Immature natural killer cell (primary cell): ENCODE data around the gene IL4I1. TPM values are rescaled to one million over a fixed set of nuclear protein-coding genes. Genes with fewer than 3 reads are reported as not detected.
A peak's percentile ranks its signal among the peaks of the same experiment; 100 is the strongest.

Experiments used
- DNase-seq, 3 donors: peaks; one replicate each; pipeline ENCODE4 v3.0.0; 2022; ENCODE audit warnings: mixed read lengths in 1 of 3
- H3K27ac Mint-ChIP-seq, 6 donors: one replicate each; pipeline ENCODE4 v1.8.0; 2020; ENCODE audit warnings: mixed read lengths in 6 of 6, mild to moderate bottlenecking in 5 of 6, inconsistent platforms in 4 of 6, moderate library complexity in 3 of 6
- H3K27me3 Mint-ChIP-seq, 3 donors: one replicate each; pipeline ENCODE4 v1.8.0; 2020 to 2021; ENCODE audit warnings: low read depth in 3 of 3, mild to moderate bottlenecking in 3 of 3, mixed read lengths in 3 of 3, moderate library complexity in 3 of 3, inconsistent platforms in 1 of 3
- H3K36me3 Mint-ChIP-seq, 3 donors: one replicate each; pipeline ENCODE4 v1.8.0; 2020; ENCODE audit warnings: mixed read lengths in 3 of 3, inconsistent platforms in 2 of 3, mild to moderate bottlenecking in 2 of 3
- H3K4me1 Mint-ChIP-seq, 2 donors: one replicate each; pipeline ENCODE4 v1.8.0; 2020; ENCODE audit warnings: inconsistent platforms in 2 of 2, mild to moderate bottlenecking in 2 of 2, mixed read lengths in 2 of 2, moderate library complexity in 1 of 2
- H3K4me3 Mint-ChIP-seq, 5 donors: one replicate each; pipeline ENCODE4 v1.8.0; 2020; ENCODE audit warnings: mild to moderate bottlenecking in 5 of 5, mixed read lengths in 5 of 5, inconsistent platforms in 3 of 5, moderate library complexity in 3 of 5
- H3K9me3 Mint-ChIP-seq, 6 donors: one replicate each; pipeline ENCODE4 v1.8.0; 2020; ENCODE audit warnings: mild to moderate bottlenecking in 6 of 6, mixed read lengths in 6 of 6, inconsistent platforms in 4 of 6, moderate library complexity in 3 of 6
- polyA plus RNA-seq, 3 donors: library from polyadenylated mRNA; unstranded; fragments of 300-500 nt; fragmentation: Illumina TruSeq; gene quantifications; one replicate each; pipeline ENCODE4 v1.2.3, GENCODE V29; 2021

Gene IL4I1
- polyA plus RNA-seq, 3 donors from 2014 or later, result 0.27 to 0.40 TPM; not detected in 1

- Mint-ChIP-seq H3K36me3 (peaks cover 0 to 4% (median 4%) of the 10 kb centered on the region in 3 donors), H3K9me3 (no peaks in the 10 kb centered on the region), H3K4me3 (peak within 1 kb of the TSS in 1 of 5 donors; percentile 100), H3K27me3 (peaks cover 9 to 13% (median 10%) of the 10 kb centered on the region in 3 donors), H3K4me1 (peaks cover 56% of the 10 kb centered on the region in 2 donors), H3K27ac (peak within 1 kb of the TSS in 3 of 6 donors; percentile 90 to 99 (median 98))
- DNase-seq, result peak; percentile 89 to 92 (median 90)
Measured at GRCh38 chr19:49866933-49867782, 29.5 kb downstream of the IL4I1 start, which contains the start of gene PNKP. TSS of gene PNKP (minus strand) at chr19:49867576. CDS start at chr19:49867204, 372 bp downstream.

GRCh38 chr19:49864890-49865289 is 31.8 kb downstream of the IL4I1 start:
- Mint-ChIP-seq H3K4me1 (peaks cover 39 to 43% of the 10 kb centered on the region in 2 donors), H3K9me3 (no peaks in the 10 kb centered on the region), H3K27me3 (peaks cover 9 to 17% (median 11%) of the 10 kb centered on the region in 3 donors), H3K4me3 (peak overlapping the region in 1 of 5 donors; percentile 68), H3K27ac (no peak overlapping the region), H3K36me3 (peaks cover 0 to 4% (median 4%) of the 10 kb centered on the region in 3 donors)
- no peak for DNase-seq

DNA sequence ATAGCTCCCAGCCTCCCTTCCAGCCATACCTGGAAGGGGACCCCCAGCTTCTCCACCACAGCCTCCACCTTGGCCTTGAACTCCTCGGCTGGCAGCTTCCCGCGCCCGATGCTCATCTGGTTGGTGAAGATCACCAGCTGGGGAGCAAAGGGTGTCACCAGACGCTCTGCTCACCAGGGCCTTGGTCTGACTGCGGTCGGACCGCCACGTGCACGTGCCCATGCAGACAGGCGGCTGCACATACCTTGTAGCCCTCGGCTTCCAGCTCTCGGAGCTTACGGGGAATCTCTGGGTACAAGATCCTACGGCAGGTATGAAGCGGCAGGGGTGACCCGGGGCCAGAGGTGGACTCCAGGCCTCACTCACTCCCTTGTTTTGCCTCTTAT is 32.8 kb downstream of the IL4I1 start:
- Mint-ChIP-seq H3K36me3 (peaks cover 0 to 4% (median 4%) of the 10 kb centered on the region in 3 donors), H3K27ac (peak overlapping the region in 1 of 6 donors; percentile 34), H3K27me3 (peaks cover 9 to 17% (median 13%) of the 10 kb centered on the region in 3 donors), H3K9me3 (no peaks in the 10 kb centered on the region), H3K4me3 (peak overlapping the region in 1 of 5 donors; percentile 21), H3K4me1 (peaks cover 39 to 43% of the 10 kb centered on the region in 2 donors)
- no peak for DNase-seq

DNA sequence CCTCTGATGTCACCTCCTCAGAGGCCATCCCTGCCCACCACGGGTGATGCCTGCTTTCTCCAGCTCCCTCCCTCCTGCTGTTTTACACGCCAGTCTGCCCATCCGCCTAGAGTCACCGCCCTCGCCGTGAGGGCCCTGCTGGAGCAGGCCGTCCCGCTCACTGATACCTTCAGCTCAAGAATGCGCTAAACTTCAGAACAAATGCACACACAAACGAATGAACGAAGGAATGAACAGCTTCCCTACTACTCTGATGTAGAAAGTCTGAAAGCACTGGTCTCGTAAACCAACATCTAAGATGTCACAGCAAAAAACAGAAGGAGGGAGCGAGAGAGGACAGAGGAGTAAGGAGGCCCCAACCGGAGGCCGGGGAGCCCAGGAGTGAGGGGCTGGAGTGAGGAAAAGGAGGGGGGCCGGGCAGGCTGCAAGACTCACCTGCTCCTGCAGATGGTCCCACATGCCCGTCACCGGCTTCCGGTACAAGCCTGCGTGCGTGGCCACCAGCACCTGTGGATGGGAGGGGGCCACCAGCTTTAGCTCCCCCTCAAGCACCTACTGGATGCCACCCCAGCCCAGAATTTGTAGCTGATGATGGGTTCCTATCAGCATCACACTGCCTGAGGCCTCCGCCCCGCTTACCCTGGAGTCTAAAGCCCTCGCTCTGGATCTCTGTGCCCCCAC is 33.3 kb downstream of the IL4I1 start:
- Mint-ChIP-seq H3K9me3 (no peaks in the 10 kb centered on the region), H3K27me3 (peaks cover 9 to 17% (median 13%) of the 10 kb centered on the region in 3 donors), H3K4me1 (peaks cover 35 to 40% of the 10 kb centered on the region in 2 donors), H3K36me3 (peaks cover 0 to 4% (median 4%) of the 10 kb centered on the region in 3 donors), H3K4me3 (no peak overlapping the region), H3K27ac (no peak overlapping the region)
- DNase-seq, result no peak

- Mint-ChIP-seq H3K9me3 (no peaks in the 10 kb centered on the region), H3K4me3 (no peak overlapping the region), H3K27me3 (peaks cover 6 to 12% (median 8%) of the 10 kb centered on the region in 3 donors), H3K4me1 (peaks cover 27 to 32% of the 10 kb centered on the region in 2 donors), H3K36me3 (peaks cover 0 to 4% (median 4%) of the 10 kb centered on the region in 3 donors), H3K27ac (no peak overlapping the region)
- DNase-seq, result no peak
Measured at GRCh38 chr19:49862391-49863253, 34.1 kb downstream of the IL4I1 start.

DNA sequence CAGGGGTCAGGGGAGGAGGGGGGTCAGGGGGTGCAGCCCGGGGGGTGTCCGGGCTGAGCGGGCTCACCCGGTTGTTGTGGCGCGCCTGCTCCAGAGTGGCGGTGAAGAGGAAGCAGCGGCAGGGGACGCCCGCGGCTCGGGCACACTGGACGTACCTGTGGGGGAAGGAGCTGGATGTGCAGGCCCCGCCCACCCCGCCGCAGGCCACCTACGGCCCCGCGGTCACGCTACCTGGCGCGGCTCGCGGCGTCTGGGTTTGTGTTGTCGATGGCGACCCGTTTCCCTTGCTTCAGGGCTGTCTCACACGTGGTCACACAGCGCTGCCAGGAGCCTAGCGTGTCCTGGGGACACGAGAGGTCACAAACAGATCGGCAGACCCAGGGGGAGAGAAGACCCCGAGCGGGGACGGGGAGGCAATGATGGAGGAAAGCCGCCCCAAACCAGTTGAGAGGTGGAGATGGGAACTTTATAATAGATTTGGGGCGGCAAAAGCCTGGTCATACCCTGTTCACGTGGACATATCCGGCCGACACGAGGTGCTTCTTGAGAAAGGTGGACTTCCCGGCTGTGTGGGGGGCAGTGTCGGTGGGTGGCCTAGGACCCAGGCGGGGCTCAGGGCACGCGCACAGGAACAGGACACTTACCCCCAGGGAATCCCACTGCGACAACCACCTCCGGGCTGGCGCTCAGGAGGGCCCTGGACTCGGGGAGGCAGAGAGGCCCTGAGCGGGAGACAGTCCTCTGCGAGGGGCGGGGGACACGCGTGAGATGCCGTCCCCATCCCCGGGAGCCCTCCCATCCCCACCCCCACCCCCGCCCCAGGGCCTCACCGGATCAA is 34.9 kb downstream of the IL4I1 start:
- Mint-ChIP-seq H3K9me3 (no peaks in the 10 kb centered on the region), H3K27me3 (peaks cover 3 to 7% (median 4%) of the 10 kb centered on the region in 3 donors), H3K4me1 (peaks cover 21 to 24% of the 10 kb centered on the region in 2 donors), H3K4me3 (no peak overlapping the region), H3K27ac (peak overlapping the region in 1 of 6 donors; percentile 48), H3K36me3 (peaks cover 0 to 4% (median 4%) of the 10 kb centered on the region in 3 donors)
- no peak for DNase-seq

DNA sequence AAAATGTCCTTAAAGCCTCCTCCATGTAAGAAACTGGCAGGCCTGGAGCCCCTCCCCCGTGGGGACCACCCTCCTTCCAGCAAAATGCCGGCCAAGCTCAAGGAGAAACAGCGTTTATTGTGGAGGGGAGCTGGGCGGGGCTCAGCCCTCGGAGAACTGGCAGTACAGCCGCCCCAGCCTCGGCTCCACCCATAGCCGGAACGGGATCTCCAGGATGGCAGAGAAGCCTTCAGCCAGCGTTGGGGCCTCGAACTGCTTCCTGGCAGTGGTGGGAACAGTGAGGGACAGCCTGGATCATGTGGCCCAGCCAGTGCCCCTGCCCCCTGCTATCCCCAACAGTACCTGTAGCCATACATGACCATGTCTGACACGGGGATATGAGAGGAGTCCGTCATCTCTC is 35.6 kb downstream of the IL4I1 start:
- H3K4me3 Mint-ChIP-seq, result no peak overlapping the region
- peaks cover 14 to 17% of the 10 kb centered on the region in 2 donors for H3K4me1 Mint-ChIP-seq
- peak overlapping the region in 2 of 6 donors; percentile 7 to 45 for H3K27ac Mint-ChIP-seq
- DNase-seq, result no peak
- no peaks in the 10 kb centered on the region for H3K9me3 Mint-ChIP-seq
- H3K36me3 Mint-ChIP-seq, result peaks cover 0 to 4% (median 4%) of the 10 kb centered on the region in 3 donors
- H3K27me3 Mint-ChIP-seq, result peaks cover 3 to 6% (median 4%) of the 10 kb centered on the region in 3 donors

GRCh38 chr19:49860336-49861102 is 36.2 kb downstream of the IL4I1 start:
- H3K36me3 Mint-ChIP-seq, result peaks cover 0 to 4% (median 4%) of the 10 kb centered on the region in 3 donors
- peak overlapping the region in 1 of 6 donors; percentile 7 for H3K27ac Mint-ChIP-seq
- DNase-seq, result no peak
- peaks cover 3 to 6% (median 4%) of the 10 kb centered on the region in 3 donors for H3K27me3 Mint-ChIP-seq
- H3K4me3 Mint-ChIP-seq, result no peak overlapping the region
- H3K4me1 Mint-ChIP-seq, result peaks cover 11 to 12% of the 10 kb centered on the region in 2 donors
- no peaks in the 10 kb centered on the region for H3K9me3 Mint-ChIP-seq

- Mint-ChIP-seq H3K4me1 (peaks cover 5 to 9% of the 10 kb centered on the region in 2 donors), H3K4me3 (no peak overlapping the region), H3K9me3 (no peaks in the 10 kb centered on the region), H3K27ac (no peak overlapping the region), H3K36me3 (peaks cover 0 to 4% (median 4%) of the 10 kb centered on the region in 3 donors), H3K27me3 (peaks cover 3 to 5% (median 4%) of the 10 kb centered on the region in 3 donors)
- DNase-seq, result no peak
Measured at GRCh38 chr19:49859682-49860335, 36.9 kb downstream of the IL4I1 start.

DNA sequence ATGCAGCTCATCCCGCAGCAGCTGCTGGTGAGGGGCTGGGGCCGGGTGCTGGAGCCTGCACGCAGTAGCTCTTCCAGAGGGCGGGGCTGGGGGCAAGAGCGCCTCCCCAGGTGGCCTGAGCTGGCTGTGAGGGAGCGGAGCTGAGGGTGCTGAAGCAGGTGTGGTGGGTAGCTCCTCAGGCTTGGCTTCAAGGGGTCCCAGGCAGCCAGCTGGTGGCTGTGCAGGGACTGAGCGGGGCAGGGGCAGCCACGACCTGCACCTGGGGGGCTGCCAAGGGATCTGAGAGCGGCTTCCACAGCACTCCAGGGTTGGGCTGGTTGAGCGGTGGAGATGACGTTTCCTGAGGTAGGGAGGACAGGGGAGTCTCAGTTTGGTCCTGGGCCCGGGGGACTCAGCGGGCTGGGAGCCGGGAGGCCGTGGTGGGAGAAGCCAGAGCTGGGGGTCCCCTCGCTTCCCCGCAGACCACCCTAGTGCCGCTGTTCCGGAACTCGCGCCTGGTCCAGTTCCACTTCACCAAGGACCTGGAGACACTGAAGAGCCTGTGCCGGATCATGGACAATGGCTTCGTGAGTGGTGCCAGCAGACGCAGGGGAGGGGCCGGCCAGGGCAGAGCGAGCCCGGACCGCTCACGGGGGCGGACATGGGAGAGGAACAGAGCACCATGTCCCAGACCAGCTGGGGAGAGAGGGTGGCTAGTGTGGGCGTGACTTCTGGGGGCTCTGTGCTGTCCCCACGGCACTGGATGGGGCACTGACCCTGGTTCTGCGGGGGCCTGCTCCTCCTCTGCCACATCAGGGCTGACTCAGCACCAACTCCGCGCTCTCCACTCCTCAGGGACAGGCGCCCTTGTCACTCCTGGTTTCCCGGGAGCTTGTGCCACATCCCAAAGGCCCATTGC is 38.4 kb downstream of the IL4I1 start:
- Mint-ChIP-seq H3K4me3 (no peak overlapping the region), H3K27me3 (peaks cover 3 to 5% (median 4%) of the 10 kb centered on the region in 3 donors), H3K4me1 (peaks cover 5 to 11% of the 10 kb centered on the region in 2 donors), H3K9me3 (no peaks in the 10 kb centered on the region), H3K27ac (no peak overlapping the region), H3K36me3 (peaks cover 0 to 3% (median 2%) of the 10 kb centered on the region in 3 donors)
- DNase-seq, result no peak

- H3K4me1 Mint-ChIP-seq, result peaks cover 7 to 11% of the 10 kb centered on the region in 2 donors
- no peak overlapping the region for H3K27ac Mint-ChIP-seq
- H3K4me3 Mint-ChIP-seq, result no peak overlapping the region
- peaks cover 1 to 4% (median 3%) of the 10 kb centered on the region in 3 donors for H3K27me3 Mint-ChIP-seq
- no peaks in the 10 kb centered on the region for H3K9me3 Mint-ChIP-seq
- DNase-seq, result no peak
- H3K36me3 Mint-ChIP-seq, result no peaks in the 10 kb centered on the region
Measured at GRCh38 chr19:49857838-49858087, 38.9 kb downstream of the IL4I1 start.
